GM12878 (cell line): ENCODE measurements around the gene C1QTNF8. TPM values are rescaled to one million over a fixed set of nuclear protein-coding genes. Genes with fewer than 3 reads are reported as not detected.

ENCODE experiments used
- ATAC-seq: fragments of 200-7000 bp; cut with Tn5 transposase; 3 replicates; pipeline ENCODE4 v1.9.1; 2020; ENCODE audit warnings: mild to moderate bottlenecking, moderate library complexity
- BruUV-seq: library from RNA; stranded (reverse); fragments of 400-500 nt; replicated peaks from 2 replicates; lab custom pipeline; 2021; lab: Mats Ljungman, UMichigan
- CTCF ChIA-PET: fragments of 300-600 bp; sonication (Branson Sonifier 250); formaldehyde crosslinking; extraction: SDS; loops from one replicate; lab custom pipeline; 2021; ENCODE audit warnings: inconsistent platforms; lab: Yijun Ruan, JAX
- POLR2A ChIA-PET: fragments of 350-600 bp; formaldehyde crosslinking; extraction: SDS; loops from one replicate; lab custom pipeline; 2021; ENCODE audit warnings: inconsistent platforms; lab: Charles Lee
- RAD21 ChIA-PET: fragments of 300-600 bp; sonication (Branson Sonifier 250); formaldehyde crosslinking; loops from one replicate; lab custom pipeline; 2023; ENCODE audit warnings: antibody characterized with exemption; ENCODE audit not compliant: unreplicated experiment; lab: Charles Lee
- SMC1A ChIA-PET: fragments of 300-600 bp; sonication (Branson Sonifier 250); formaldehyde crosslinking; loops from one replicate; lab custom pipeline; 2023; ENCODE audit not compliant: unreplicated experiment, uncharacterized antibody; lab: Charles Lee
- DNase-seq: peaks from one replicate; pipeline ENCODE4 v3.0.0-alpha.2; 2011; ENCODE audit warnings: low read depth, low spot score
- FAIRE-seq: peaks from 3 replicates; lab custom pipeline; 2011; peaks lifted over from hg19 to GRCh38; lab: Jason Lieb, UNC
- H2AFZ ChIP-seq: 2 replicates; pipeline ENCODE4 v1.6.0; 2011; ENCODE audit warnings: low read depth, low read length, control low read depth; ENCODE audit not compliant: control insufficient read depth
- H3K27ac ChIP-seq: 2 replicates; pipeline ENCODE4 v1.5.1; 2011; ENCODE audit warnings: control low read depth; ENCODE audit not compliant: control insufficient read depth, insufficient read depth
- H3K27me3 ChIP-seq, 2 experiments: replicated peaks in 1 of 2; 2 replicates each; pipeline versions ENCODE4 v1.6.0 to v1.6.1; 2011; ENCODE audit warnings: low read length in 1 of 2; ENCODE audit not compliant: control insufficient read depth in 2 of 2, insufficient read depth in 2 of 2
- H3K36me3 ChIP-seq, 2 experiments: 2 replicates each; pipeline ENCODE4 v1.5.1; 2011; ENCODE audit warnings: low read length in 1 of 2; ENCODE audit not compliant: control insufficient read depth in 2 of 2, insufficient read depth in 2 of 2
- H3K4me1 ChIP-seq: 2 replicates; pipeline ENCODE4 v1.6.1; 2011; ENCODE audit warnings: mild to moderate bottlenecking, low read length, moderate library complexity, mixed read lengths; ENCODE audit not compliant: control insufficient read depth, insufficient read depth
- H3K4me2 ChIP-seq: 2 replicates; pipeline ENCODE4 v1.6.0; 2011; ENCODE audit warnings: control low read depth; ENCODE audit not compliant: control insufficient read depth, insufficient read depth
- H3K4me3 ChIP-seq: fragments of 200-600 bp; sonication (generic); 2 replicates; pipeline ENCODE4 v1.5.1; 2016
- H3K79me2 ChIP-seq: 2 replicates; pipeline ENCODE4 v1.6.0; 2011; ENCODE audit warnings: low read length; ENCODE audit not compliant: control insufficient read depth, insufficient read depth
- H3K9ac ChIP-seq: 2 replicates; pipeline ENCODE4 v1.8.0; 2011; ENCODE audit warnings: low read length, control low read depth, mixed read lengths; ENCODE audit not compliant: control insufficient read depth, insufficient read depth
- H3K9me3 ChIP-seq: replicated peaks from 3 replicates; pipeline ENCODE4 v1.5.1; 2011; ENCODE audit warnings: mild to moderate bottlenecking, low read length; ENCODE audit not compliant: control insufficient read depth, insufficient read depth
- H4K20me1 ChIP-seq: 2 replicates; pipeline ENCODE4 v1.6.0; 2011; ENCODE audit not compliant: control insufficient read depth, insufficient read depth
- HDGF ChIP-seq: fragments of 450-650 bp; IDR thresholded peaks from 2 replicates; pipeline ENCODE4 v1.6.1; 2016; ENCODE audit warnings: antibody characterized with exemption
- LARP7 ChIP-seq: fragments of 450-650 bp; IDR thresholded peaks from 2 replicates; pipeline ENCODE4 v1.6.1; 2017; ENCODE audit warnings: mild to moderate bottlenecking
- SUZ12 ChIP-seq: fragments of 200-600 bp; sonication (generic); IDR thresholded peaks from one replicate; pipeline ENCODE4 v1.6.1; 2018; ENCODE audit warnings: antibody characterized with exemption, mild to moderate bottlenecking; ENCODE audit not compliant: unreplicated experiment
- TBL1XR1 ChIP-seq: IDR thresholded peaks from 2 replicates; pipeline ENCODE4 v1.6.1; 2012; ENCODE audit warnings: low read depth, low read length, improper control_type of control experiment
- ZNF592 ChIP-seq: fragments of 450-650 bp; IDR thresholded peaks from 2 replicates; pipeline ENCODE4 v1.6.1; 2017; ENCODE audit warnings: mild to moderate bottlenecking, moderate library complexity
- WGBS: methylation state at CpG from one replicate; pipeline ENCODE4 v1.1.6; 2016; ENCODE audit warnings: low lambda C conversion rate; ENCODE audit not compliant: insufficient replicate concordance, insufficient coverage; ENCODE audit errors: missing lambda C conversion rate; 5-methylcytosine and 5-hydroxymethylcytosine counted together
- in situ Hi-C: fragments of 300-500 bp; cut with MboI; formaldehyde crosslinking; loops from 9 replicates; pipeline ENCODE4 v1.14.3; 2018; ENCODE audit warnings: mixed read lengths
- intact Hi-C: fragments of 100-400 bp; cut with micrococcal nuclease; formaldehyde crosslinking; loops from one replicate; pipeline ENCODE4 v1.14.2; 2022; ENCODE audit not compliant: unreplicated experiment
- polyA plus RNA-seq, 11 experiments: library from polyadenylated mRNA; depleted of rRNA in 4 of 11; unstranded in 6 of 11; stranded (reverse) in 5 of 11; fragments of >200 nt; fragmentation: Nextera tagmentation in 4 of 11; fragmentation: Illumina TruSeq in 1 of 11; extraction: Ambion mirVana in 4 of 11; extraction: Trizol in 1 of 11; gene quantifications; 1 replicate in 1 of 11; 2 replicates in 10 of 11; pipeline versions ENCODE4 v1.2.1 to v1.2.3, GENCODE V29; 2011 to 2016; ENCODE audit warnings: inconsistent platforms in 2 of 11, missing spikeins in 2 of 11, low read depth in 1 of 11
- total RNA-seq, 4 experiments: library from RNA; depleted of rRNA in 3 of 4; stranded (reverse); fragments of >200 nt in 3 of 4; fragmentation: Illumina TruSeq in 1 of 4; extraction: Trizol in 1 of 4; gene quantifications; 2 replicates each; pipeline versions ENCODE4 v1.2.1 to v1.2.3, GENCODE V29; 2013 to 2021

The C1QTNF8 gene
- total and polyA plus RNA-seq, 10 of the 15 experiments (the other 5 are each of a cell fraction or from before 2014, with no cell fraction given) = not detected

- H3K36me3 ChIP-seq = no peaks in the 10 kb centered on the region
- H3K27me3 ChIP-seq = no peaks in the 10 kb centered on the region
- no peaks in the 10 kb centered on the region for H3K9me3 ChIP-seq
- WGBS = 46% methylated on average over 23 of the region's 23 CpGs
- RAD21 ChIA-PET = no interaction called here
- no peak overlapping the region for H3K27ac ChIP-seq
- H3K4me3 ChIP-seq = no peak overlapping the region
- DNase-seq = no peak
- H3K9ac ChIP-seq = no peak overlapping the region
- H3K4me1 ChIP-seq = no peaks in the 10 kb centered on the region
- ATAC-seq = no peak
- H3K4me2 ChIP-seq = no peak overlapping the region
- no peak for FAIRE-seq
- H4K20me1 ChIP-seq = no peaks in the 10 kb centered on the region
- TF ChIP-seq ZNF592 = no peak
- no peak for TF ChIP-seq SUZ12
- TF ChIP-seq TBL1XR1 = no peak
- no peak for TF ChIP-seq HDGF
- no peak for TF ChIP-seq LARP7
- in situ Hi-C loops = no loop called here
- POLR2A ChIA-PET = no interaction called here
- H2AFZ ChIP-seq = no peak overlapping the region
- CTCF ChIA-PET = no interaction called here
- intact Hi-C loops = no loop called here
- BruUV-seq = no TSS peak
- SMC1A ChIA-PET = no interaction called here
- no peaks in the 10 kb centered on the region for H3K79me2 ChIP-seq
Measured at GRCh38 chr16:1097800-1098199, 1.8 kb upstream of the C1QTNF8 start.
